Purkinje cell (primary cell): ENCODE measurements around the gene KLHL22. TPM values are rescaled to one million over a fixed set of nuclear protein-coding genes. Genes with fewer than 3 reads are reported as not detected.

Experiments used
- polyA plus RNA-seq: library from polyadenylated mRNA; unstranded; fragments of >200 nt; fragmentation: Nextera tagmentation; gene quantifications from 2 replicates; pipeline ENCODE4 v1.2.1, GENCODE V29; 2014

KLHL22 gene, protein sequence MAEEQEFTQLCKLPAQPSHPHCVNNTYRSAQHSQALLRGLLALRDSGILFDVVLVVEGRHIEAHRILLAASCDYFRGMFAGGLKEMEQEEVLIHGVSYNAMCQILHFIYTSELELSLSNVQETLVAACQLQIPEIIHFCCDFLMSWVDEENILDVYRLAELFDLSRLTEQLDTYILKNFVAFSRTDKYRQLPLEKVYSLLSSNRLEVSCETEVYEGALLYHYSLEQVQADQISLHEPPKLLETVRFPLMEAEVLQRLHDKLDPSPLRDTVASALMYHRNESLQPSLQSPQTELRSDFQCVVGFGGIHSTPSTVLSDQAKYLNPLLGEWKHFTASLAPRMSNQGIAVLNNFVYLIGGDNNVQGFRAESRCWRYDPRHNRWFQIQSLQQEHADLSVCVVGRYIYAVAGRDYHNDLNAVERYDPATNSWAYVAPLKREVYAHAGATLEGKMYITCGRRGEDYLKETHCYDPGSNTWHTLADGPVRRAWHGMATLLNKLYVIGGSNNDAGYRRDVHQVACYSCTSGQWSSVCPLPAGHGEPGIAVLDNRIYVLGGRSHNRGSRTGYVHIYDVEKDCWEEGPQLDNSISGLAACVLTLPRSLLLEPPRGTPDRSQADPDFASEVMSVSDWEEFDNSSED
- polyA plus RNA-seq, result 0.59 and 0.66 TPM in 2 replicates

DNA sequence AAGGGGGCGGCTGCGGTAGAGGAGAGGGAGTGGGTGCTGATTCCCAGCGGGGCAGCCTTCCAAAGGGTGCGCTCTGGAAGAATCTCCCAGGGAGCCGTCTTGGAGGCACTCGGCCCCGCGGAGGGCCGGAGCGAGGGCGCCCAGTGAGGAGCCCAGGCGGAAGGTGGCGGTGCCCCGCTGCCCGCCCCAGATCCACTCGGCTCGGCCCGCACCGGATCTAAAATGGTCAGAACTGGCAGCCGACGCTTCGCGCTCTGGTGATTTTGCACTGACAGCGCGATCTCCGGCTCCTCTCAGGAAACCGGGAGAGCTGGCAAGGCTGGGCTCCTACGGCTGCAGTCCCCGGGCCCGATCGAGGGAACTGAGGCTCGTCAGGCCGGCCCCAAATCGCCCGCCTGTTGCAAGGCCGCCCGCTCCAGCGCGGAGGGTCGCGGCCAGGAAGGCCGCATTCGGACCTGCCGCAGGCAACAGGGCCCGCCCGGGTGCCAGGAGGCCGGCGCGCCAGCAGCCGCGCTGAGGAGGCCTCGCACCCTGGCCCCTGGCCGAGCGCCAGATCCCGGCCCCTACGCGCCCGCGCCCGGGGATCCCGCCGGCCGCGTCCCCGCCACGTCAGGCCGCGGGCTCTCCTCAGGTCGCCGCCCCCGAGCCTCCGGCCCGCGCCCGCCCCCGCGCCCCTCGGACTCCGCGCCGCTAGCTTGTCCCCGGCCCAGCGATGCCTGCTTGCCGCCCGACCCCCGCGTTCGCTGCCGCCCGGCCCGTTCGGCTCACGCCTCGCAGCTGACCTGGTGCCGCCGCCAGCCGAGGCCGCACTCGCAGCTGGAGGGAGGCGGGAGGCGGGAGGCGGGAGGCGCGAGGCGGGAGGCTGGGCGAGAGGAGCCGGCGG is at the start of gene KLHL22:
Gene KLHL22 (minus strand): TSS at position 818 of the 883 bp plus-strand sequence. CDS start 6,584 bp downstream, outside the sequence.

DNA sequence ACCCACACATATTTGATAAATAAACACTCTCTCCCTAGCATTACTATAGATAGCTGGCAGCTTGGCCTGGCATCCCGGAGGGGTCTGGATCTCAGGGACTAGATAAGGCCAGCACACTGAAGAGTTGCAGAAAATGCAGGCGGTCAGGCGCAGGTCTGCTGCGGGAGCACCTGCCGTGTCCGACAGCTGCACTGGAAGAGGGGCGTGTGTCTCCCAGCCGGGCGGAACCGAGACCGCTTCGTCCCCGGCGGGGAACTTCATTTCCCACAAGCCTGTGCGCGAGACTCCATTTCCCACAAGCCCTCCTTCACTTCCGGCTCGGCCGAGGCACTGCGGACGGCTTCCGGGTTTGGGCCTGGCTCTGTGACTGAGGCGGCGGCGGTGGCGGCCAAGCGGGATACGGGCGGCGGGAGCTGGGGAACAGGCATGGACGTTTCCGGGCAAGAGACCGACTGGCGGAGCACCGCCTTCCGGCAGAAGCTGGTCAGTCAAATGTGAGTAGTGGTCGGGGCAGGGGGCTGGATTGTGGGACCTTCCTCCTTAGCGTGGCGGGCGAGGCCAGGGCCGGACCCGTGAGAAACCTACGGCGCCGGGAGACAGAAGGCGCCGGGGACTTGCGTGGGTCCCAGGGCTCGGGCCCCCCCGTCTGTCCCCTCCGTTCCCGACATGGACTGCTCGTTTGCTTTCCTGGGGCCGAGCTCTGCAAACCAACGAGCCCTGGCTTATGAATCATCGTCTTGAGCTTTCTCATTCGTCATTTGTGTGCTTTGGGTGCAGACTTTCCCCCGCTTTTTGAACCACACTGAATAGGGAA is 11.9 kb upstream of the KLHL22 start, which contains the start of gene MED15:
Gene MED15 (plus strand): TSS at position 358 of the 814 bp plus-strand sequence. CDS start 69 bp downstream, at position 427.

DNA sequence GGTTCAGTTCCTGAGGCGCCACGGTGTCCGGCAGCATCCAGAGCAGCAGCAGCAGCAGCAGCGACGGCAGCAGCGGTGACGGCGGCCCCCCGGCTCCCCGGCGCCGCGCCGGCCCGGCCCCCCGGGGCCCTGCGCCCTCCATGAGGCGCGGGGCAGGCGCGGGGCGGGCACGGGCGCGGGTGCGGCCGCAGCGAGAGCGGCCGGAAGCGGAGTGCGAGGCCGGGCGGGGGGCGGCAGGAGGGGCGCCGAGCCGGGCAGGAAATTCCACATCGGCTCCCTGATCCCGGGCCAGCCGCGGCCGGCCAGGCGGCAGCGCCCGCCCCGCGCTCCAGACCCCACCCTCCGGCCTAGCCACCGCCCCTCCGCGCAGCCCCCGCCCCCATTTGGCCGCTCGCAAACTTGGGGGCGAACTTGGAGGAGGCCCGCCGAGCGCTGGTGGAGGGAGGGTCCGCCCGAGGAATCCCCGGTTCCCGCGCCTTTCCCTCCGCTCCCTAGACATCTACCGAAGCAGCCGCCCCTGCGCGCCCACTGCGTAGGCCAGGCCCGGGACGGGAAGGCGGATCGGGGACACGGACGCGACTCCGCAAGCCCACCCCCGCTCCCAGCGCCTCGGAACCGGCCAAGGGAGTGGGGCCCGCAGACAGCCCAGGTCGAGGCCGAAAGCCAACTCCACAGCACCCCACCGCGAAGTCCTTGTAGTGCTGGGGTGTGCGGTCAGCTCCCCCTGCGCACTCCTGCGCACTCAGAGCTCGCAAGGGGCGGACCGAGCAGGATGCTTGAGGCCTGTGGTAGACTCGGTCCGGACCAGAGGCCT is 57.8 kb downstream of the KLHL22 start, which contains the start of gene SCARF2:
Gene SCARF2 (minus strand): TSS at position 213 of the 814 bp plus-strand sequence. CDS start 71 bp downstream, at position 142.

DNA sequence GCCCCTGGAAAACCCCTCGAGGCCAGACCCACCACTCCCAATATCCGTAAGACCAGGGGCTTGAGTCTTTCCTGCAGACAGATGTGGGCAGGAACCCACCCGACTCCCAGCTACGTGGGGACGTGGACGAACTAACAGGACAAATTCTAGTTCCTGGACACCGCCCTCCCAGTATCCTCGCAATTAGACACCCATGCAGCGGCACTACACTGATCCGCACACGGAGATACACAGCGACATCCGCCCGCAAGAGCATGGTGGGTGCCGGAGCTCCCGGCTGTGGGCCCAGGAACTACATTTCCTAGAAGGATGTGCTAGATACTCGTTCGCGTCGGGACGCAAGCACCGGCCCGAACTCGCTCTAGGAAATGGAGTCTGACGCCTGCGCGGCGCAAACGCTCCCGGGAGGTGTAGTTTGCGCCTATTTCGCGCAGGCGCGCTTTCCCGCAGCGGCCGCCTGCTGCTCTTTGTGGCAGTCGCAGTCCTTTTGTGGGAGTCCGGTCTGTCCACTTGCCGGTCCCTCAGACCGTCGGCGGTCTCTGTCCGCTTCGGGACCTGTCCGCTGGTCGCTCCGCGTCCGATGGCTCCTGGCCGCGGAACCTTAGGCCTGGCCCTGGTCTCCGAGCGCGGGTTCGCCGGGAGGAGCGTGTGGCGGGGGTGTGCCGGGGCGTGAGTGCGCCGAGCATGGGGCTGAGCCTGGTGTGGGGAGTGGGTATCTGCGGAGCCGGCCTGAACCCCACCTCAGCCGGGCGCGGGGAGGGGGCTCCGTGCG is 101.7 kb downstream of the KLHL22 start, which contains the start of gene ZNF74:
Gene ZNF74 (plus strand): TSS at position 447 of the 772 bp plus-strand sequence. CDS start 478 bp downstream, outside the sequence.

Other genes with a start within 250 kb of the KLHL22 start
- gene RTN4R, start 227.5 kb downstream of the KLHL22 start, polyA plus RNA-seq, result 0.48 and 2.7 TPM in 2 replicates
- 8.5 and 13.6 TPM in 2 replicates for gene DGCR6L, start 175.7 kb downstream of the KLHL22 start, polyA plus RNA-seq
- 0.24 and 0.75 TPM in 2 replicates for gene ZNF74, start 101.6 kb downstream of the KLHL22 start, polyA plus RNA-seq
- gene SCARF2, start 58.0 kb downstream of the KLHL22 start, polyA plus RNA-seq, result not detected in 2 replicates
- 0.63 and 1.9 TPM in 2 replicates for gene MED15, start 11.8 kb upstream of the KLHL22 start, polyA plus RNA-seq